OCI-LY7 (cell line): Measurements from ENCODE around the gene CYP20A1. TPM values are rescaled to one million over a fixed set of nuclear protein-coding genes. Genes with fewer than 3 reads are reported as not detected.
"Not testable (repeated sequence)": the region's sequence is repeated elsewhere in the genome, so short reads cannot be mapped to it uniquely, and the experiment has no call there.

ENCODE experiments used
- Bru-seq: library from RNA; stranded (reverse); fragments of 400-500 nt; gene quantifications from one replicate; lab custom pipeline; 2021; lab: Mats Ljungman, UMichigan
- BruChase-seq, 2 experiments: library from RNA; stranded (reverse); fragments of 400-500 nt; gene quantifications; one replicate each; lab custom pipeline; 2021; lab: Mats Ljungman, UMichigan
- BruUV-seq: library from RNA; stranded (reverse); fragments of 400-500 nt; replicated peaks from 2 replicates; lab custom pipeline; 2021; lab: Mats Ljungman, UMichigan
- CTCF ChIA-PET: fragments of 300-600 bp; sonication (Branson Sonifier 250); formaldehyde crosslinking; loops from one replicate; lab custom pipeline; 2022; ENCODE audit warnings: antibody characterized with exemption; ENCODE audit not compliant: unreplicated experiment; lab: Charles Lee
- POLR2A ChIA-PET: fragments of 300-600 bp; sonication (Branson Sonifier 250); formaldehyde crosslinking; loops from one replicate; lab custom pipeline; 2022; ENCODE audit warnings: antibody characterized with exemption; lab: Charles Lee
- DNase-seq: peaks from one replicate; pipeline ENCODE4 v3.0.0-alpha.2; 2015; ENCODE audit warnings: low spot score
- H2AFZ ChIP-seq: fragments of 200-600 bp; sonication (generic), shearing (Covaris generic); 2 replicates; pipeline ENCODE4 v1.6.1; 2014; ENCODE audit warnings: mild to moderate bottlenecking, antibody characterized with exemption, low read length, moderate library complexity
- H3K27ac ChIP-seq: fragments of 200-600 bp; sonication (generic); 2 replicates; pipeline ENCODE4 v1.5.1; 2014; ENCODE audit warnings: mixed run types, low read depth, mild to moderate bottlenecking, moderate library complexity, low read length, inconsistent platforms; ENCODE audit not compliant: poor library complexity, severe bottlenecking
- H3K36me3 ChIP-seq: fragments of 200-600 bp; sonication (generic); 2 replicates; pipeline ENCODE4 v1.6.1; 2014; ENCODE audit warnings: mild to moderate bottlenecking, antibody characterized with exemption, low read length, moderate library complexity, mixed read lengths; ENCODE audit not compliant: insufficient read depth
- H3K4me1 ChIP-seq: fragments of 200-600 bp; sonication (generic); 2 replicates; pipeline ENCODE4 v1.5.1; 2014; ENCODE audit warnings: mild to moderate bottlenecking, low read length; ENCODE audit not compliant: insufficient read depth, poor library complexity, severe bottlenecking
- H3K4me2 ChIP-seq: fragments of 200-600 bp; sonication (generic); 2 replicates; pipeline ENCODE4 v1.6.1; 2014; ENCODE audit warnings: mild to moderate bottlenecking, low read length
- H3K4me3 ChIP-seq: fragments of 200-600 bp; sonication (generic); 2 replicates; pipeline ENCODE4 v1.5.1; 2014; ENCODE audit warnings: mild to moderate bottlenecking, low read depth, low read length; ENCODE audit not compliant: poor library complexity, severe bottlenecking
- H3K79me2 ChIP-seq: fragments of 200-600 bp; sonication (generic); 2 replicates; pipeline ENCODE4 v1.6.1; 2016; ENCODE audit warnings: low read depth, mild to moderate bottlenecking, low read length, moderate library complexity, mixed read lengths; ENCODE audit not compliant: insufficient read depth
- H3K9me2 ChIP-seq: fragments of 200-600 bp; sonication (generic); 2 replicates; pipeline ENCODE4 v1.6.1; 2016; ENCODE audit warnings: mild to moderate bottlenecking, low read length, mixed read lengths; ENCODE audit not compliant: insufficient read depth
- H3K9me3 ChIP-seq: fragments of 200-600 bp; sonication (generic); 2 replicates; pipeline ENCODE4 v1.6.1; 2014; ENCODE audit warnings: mild to moderate bottlenecking, mixed run types, low read length, mixed read lengths
- H4K20me1 ChIP-seq: fragments of 200-600 bp; sonication (generic); 2 replicates; pipeline ENCODE4 v1.6.1; 2014; ENCODE audit warnings: mild to moderate bottlenecking, antibody characterized with exemption, low read length, moderate library complexity, mixed read lengths; ENCODE audit not compliant: insufficient read depth
- EZH2phosphoT487 ChIP-seq: fragments of 200-600 bp; sonication (generic); IDR thresholded peaks from 2 replicates; pipeline ENCODE4 v1.6.1; 2018; ENCODE audit warnings: low read depth, borderline replicate concordance, mild to moderate bottlenecking, mixed run types, antibody characterized with exemption, low read length, moderate library complexity, mixed read lengths
- intact Hi-C: fragments of 100-400 bp; cut with micrococcal nuclease; formaldehyde crosslinking; loops from one replicate; pipeline ENCODE4 v1.10.0; 2022; ENCODE audit not compliant: unreplicated experiment
- long read RNA-seq: library from polyadenylated mRNA; stranded (forward); transcript quantifications from one replicate; pipeline ENCODE4 v2.0.0, GENCODE V29; 2022
- total RNA-seq, 2 experiments: library from RNA; depleted of rRNA in 1 of 2; stranded (reverse); fragments of >200 nt in 1 of 2; shearing (Covaris generic) in 1 of 2; gene quantifications; 2 replicates each; pipeline ENCODE4 v1.2.3, GENCODE V29; 2014 to 2022
- TF ChIP-seq, protein P1 (sequence below): fragments of 200-600 bp; sonication (generic); conservative IDR thresholded peaks from 2 replicates; pipeline ENCODE4 v1.5.1; 2014; ENCODE audit warnings: mild to moderate bottlenecking, antibody characterized with exemption, low read length, moderate library complexity, mixed read lengths

The CYP20A1 gene, protein sequence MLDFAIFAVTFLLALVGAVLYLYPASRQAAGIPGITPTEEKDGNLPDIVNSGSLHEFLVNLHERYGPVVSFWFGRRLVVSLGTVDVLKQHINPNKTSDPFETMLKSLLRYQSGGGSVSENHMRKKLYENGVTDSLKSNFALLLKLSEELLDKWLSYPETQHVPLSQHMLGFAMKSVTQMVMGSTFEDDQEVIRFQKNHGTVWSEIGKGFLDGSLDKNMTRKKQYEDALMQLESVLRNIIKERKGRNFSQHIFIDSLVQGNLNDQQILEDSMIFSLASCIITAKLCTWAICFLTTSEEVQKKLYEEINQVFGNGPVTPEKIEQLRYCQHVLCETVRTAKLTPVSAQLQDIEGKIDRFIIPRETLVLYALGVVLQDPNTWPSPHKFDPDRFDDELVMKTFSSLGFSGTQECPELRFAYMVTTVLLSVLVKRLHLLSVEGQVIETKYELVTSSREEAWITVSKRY
- 14.7 and 15.5 TPM in 2 replicates for total RNA-seq (2014; rRNA removed; shearing (Covaris generic))
- 19.7 and 20.3 TPM in 2 replicates for total RNA-seq (2022)
- percentile 74 among the genes with signal in this experiment for Bru-seq, nascent RNA
- percentile 73 among the genes with signal in this experiment for BruChase-seq, experiment 1, labeled RNA remaining after a 6-hour chase
- BruChase-seq, experiment 2, labeled RNA remaining after a 2-hour chase = percentile 70 among the genes with signal in this experiment
- long read RNA-seq, transcript CYP20A1-201 (13 exons, 1,949 nt) = major isoform, 10 of 29 reads
- long read RNA-seq, partial matches to known transcripts = 3 of 29 reads
- long read RNA-seq, other reads (novel, unspliced or antisense) = 12 of 29 reads

- Histone ChIP-seq H3K9me2 (no peaks in the 10 kb centered on the region), H3K9me3 (no peaks in the 10 kb centered on the region), H2AFZ (peak within 1 kb of the TSS; percentile 63), H3K27ac (peak within 1 kb of the TSS; percentile 86), H3K4me1 (peaks cover 14% of the 10 kb centered on the region), H3K36me3 (peaks cover 19% of the 10 kb centered on the region), H3K4me3 (peak within 1 kb of the TSS; percentile 75), H4K20me1 (peaks cover 5% of the 10 kb centered on the region; the same call in 1 of the 2 replicates), H3K4me2 (peak within 1 kb of the TSS; percentile 76), H3K79me2 (peaks cover 23% of the 10 kb centered on the region)
- intact Hi-C loops = loop anchor here (1.0 to 5.0 kb wide), 8 partner anchors 89 to 972 kb away; partner anchors contain the start of genes ABI2, NBEAL1, NOP58 and WDR12
- TF ChIP-seq EZH2phosphoT487 = no peak
- TF ChIP-seq, protein P1, sequence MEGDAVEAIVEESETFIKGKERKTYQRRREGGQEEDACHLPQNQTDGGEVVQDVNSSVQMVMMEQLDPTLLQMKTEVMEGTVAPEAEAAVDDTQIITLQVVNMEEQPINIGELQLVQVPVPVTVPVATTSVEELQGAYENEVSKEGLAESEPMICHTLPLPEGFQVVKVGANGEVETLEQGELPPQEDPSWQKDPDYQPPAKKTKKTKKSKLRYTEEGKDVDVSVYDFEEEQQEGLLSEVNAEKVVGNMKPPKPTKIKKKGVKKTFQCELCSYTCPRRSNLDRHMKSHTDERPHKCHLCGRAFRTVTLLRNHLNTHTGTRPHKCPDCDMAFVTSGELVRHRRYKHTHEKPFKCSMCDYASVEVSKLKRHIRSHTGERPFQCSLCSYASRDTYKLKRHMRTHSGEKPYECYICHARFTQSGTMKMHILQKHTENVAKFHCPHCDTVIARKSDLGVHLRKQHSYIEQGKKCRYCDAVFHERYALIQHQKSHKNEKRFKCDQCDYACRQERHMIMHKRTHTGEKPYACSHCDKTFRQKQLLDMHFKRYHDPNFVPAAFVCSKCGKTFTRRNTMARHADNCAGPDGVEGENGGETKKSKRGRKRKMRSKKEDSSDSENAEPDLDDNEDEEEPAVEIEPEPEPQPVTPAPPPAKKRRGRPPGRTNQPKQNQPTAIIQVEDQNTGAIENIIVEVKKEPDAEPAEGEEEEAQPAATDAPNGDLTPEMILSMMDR = peak; percentile 52
- DNase-seq = peak; percentile 96
- no TSS peak for BruUV-seq
- POLR2A ChIA-PET = interaction anchor here (0.5 to 2.0 kb wide), 10 partner anchors 10 to 1601 kb away, joined by 3 to 9 read pairs (median 4); no protein-coding TSS in a partner anchor
- CTCF ChIA-PET = no interaction called here
Measured at GRCh38 chr2:203238704-203239526, at the start of gene CYP20A1. Gene CYP20A1 (plus strand): TSS chr2:203239018. CDS start chr2:203239063, 45 bp downstream.

DNA sequence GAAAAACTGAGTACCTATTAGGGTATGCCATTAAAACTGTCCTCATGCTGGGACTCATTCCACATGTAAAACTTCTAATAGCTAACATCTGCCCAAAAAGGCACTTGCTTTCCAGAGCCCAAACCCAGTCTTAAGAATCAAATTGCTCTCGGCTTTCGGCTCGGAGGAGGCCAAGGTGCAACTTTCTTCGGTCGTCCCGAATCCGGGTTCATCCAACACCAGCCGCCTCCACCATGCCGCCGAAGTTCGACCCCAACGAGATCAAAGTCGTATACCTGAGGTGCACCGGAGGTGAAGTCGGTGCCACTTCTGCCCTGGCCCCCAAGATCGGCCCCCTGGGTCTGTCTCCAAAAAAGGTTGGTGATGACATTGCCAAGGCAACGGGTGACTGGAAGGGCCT is 48.3 kb upstream of the CYP20A1 start:
- H3K4me1 ChIP-seq, intact Hi-C loops, DNase-seq, H3K79me2 ChIP-seq, BruUV-seq, H3K27ac ChIP-seq, CTCF ChIA-PET, H4K20me1 ChIP-seq, H3K4me2 ChIP-seq, H3K4me3 ChIP-seq, H2AFZ ChIP-seq, H3K9me3 ChIP-seq, H3K9me2 ChIP-seq, H3K36me3 ChIP-seq: not testable (repeated sequence)
- POLR2A ChIA-PET = interaction anchor here (0.5 kb wide), 2 partner anchors 13 to 215 kb away, joined by 3 to 8 read pairs; no protein-coding TSS in a partner anchor

- intact Hi-C loops = not testable (repeated sequence)
Measured at GRCh38 chr2:203191026-203191425, 47.8 kb upstream of the CYP20A1 start.

More at GRCh38 chr2:203191026-203191425, 47.8 kb upstream of the CYP20A1 start:
- H3K27ac ChIP-seq, POLR2A ChIA-PET, DNase-seq, H4K20me1 ChIP-seq, H3K4me2 ChIP-seq, H3K4me3 ChIP-seq, H3K4me1 ChIP-seq, BruUV-seq, H3K36me3 ChIP-seq, CTCF ChIA-PET, H2AFZ ChIP-seq, H3K9me2 ChIP-seq, H3K79me2 ChIP-seq, H3K9me3 ChIP-seq: not testable (repeated sequence)
